Stimulated activated CD8-positive, alpha-beta memory T cell treated with anti-CD3 and anti-CD28 coated beads, Interleukin-4, amount 100 ng/mL, for 4 hours (primary cell): ENCODE measurements around the gene HNMT.
"Not testable (repeated sequence)": the region's sequence is repeated elsewhere in the genome, so short reads cannot be mapped to it uniquely, and the experiment has no call there.

ENCODE experiments used
- DNase-seq, 2 donors: peaks; one replicate each; pipeline ENCODE4 v3.0.0-alpha.2; 2020; ENCODE audit warnings: low read depth in 2 of 2, low spot score in 1 of 2

The HNMT gene

GRCh38 chr2:138037090-138037489 lies 72.8 kb downstream of the HNMT start:
- DNase-seq: no peak

- no peak for DNase-seq
Observed at GRCh38 chr2:138040616-138041015, 76.3 kb downstream of the HNMT start.

DNA sequence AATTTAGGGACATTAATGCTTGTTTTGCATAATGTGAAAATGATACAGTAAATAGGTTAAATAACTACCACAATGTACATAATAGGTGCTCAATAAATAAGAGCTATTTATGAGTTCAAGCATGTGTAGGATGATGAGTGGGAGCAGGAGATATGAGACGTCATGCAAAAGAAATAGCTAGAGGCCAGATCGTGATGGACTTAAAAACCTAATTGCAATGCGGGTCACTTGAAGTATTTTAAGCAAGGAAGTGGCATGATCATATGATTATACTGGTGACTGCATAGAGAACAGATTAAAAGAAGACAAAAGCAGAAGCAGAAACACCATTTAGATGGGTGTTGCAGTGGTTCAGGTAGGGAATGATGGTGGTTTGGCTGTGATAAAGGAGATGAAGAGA lies 78.0 kb downstream of the HNMT start:
- DNase-seq: no peak

DNA sequence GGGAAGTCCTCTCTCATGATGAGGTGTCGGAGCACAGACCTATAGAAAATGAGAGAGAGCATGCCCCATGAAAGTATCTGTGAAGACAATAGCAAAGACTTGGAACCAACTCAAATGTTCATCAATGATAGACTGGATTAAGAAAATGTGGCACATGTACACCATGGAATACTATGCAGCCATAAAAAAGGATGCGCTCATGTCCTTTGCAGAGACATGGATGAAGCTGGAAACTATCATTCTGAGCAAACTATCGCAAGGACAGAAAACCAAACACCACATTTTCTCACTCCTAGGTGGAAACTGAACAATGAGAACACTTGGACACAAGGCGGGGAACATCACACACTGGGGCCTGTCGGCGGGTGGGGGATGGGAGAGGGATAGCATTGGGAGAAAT lies 79.3 kb downstream of the HNMT start:
- not testable (repeated sequence) for DNase-seq

DNA sequence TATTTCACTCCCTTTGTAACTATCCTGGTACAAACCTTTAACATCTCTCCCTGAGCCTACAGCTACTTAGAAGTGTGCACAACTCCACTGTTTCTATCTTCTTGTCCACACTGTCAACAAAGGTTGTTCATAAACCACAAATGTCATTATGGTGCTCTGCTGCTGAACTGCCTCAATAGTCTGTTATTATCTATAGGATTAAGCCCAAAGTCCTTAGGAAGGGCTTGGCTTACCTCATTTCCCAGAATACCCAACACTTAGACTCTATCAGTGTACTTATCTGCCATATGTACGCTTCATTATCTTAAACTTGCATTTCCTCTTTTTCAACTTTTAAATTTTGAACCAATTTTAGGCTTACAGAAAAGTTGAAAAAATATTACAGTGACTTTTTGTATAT lies 94.2 kb downstream of the HNMT start:
- DNase-seq: no peak

- DNase-seq: no peak
Observed at GRCh38 chr2:138059487-138060300, 95.4 kb downstream of the HNMT start.

DNA sequence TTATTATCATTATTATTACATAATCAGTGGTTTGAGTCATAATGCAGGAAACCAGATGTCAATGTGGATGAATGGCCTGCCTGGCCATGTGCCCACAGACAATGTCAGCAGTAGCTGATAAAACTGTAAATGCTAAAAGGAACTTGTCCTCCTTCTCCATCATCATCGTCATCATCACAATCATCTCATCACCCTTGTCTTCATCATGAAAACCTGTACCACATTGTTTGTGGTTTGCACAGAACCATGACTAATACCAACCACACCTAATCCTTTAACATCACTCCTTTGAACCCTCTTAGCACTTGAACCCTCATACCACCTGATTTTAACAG lies 96.0 kb downstream of the HNMT start:
- DNase-seq: no peak

DNA sequence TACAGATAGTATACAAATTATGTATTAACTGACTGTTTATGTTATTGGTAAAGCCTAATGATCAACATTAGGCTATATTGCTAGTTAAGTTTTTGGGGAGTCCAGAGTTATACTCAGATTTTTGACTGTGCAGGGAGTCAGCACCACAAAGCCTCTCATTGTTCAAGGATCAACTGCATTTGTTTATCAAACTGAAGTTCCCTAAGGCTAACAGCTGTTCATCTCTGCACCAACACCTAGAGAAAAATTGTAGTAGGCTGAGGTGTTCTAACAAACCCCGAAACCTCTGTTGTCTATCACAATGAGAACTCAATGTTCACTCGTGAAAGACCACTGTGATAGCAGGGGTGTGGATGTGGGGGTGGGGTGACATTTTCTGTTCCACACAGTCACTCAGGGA lies 97.7 kb downstream of the HNMT start:
- no peak for DNase-seq

DNA sequence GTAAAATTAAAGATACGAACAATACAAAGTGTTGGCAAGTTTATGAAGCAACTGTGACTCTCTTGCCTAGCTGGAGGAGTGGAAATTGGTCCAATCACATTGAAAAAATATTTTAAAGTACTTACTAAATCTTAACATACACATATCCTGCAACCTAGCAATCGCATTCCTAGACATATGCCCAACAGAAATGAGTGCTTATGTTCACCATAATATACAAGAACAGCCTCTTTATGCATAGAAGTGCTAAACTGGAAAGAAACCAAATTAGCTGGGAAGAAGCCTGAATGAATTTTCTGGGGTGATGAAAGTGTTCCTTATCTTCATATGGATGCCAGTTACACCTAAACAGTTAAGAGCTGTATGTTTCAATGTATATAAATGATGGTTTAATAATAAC lies 98.9 kb downstream of the HNMT start:
- DNase-seq: no peak
